RWPE2 (cell line): ENCODE measurements around the gene ELOVL7.

ENCODE experiments used
- ATAC-seq: fragments of 200-7000 bp; cut with Tn5 transposase; 3 replicates; pipeline ENCODE4 v1.9.1; 2021; ENCODE audit warnings: low read depth
- DNase-seq: peaks from one replicate; pipeline ENCODE4 v3.0.0-alpha.2; 2020; ENCODE audit warnings: low spot score
- H3K27ac ChIP-seq: fragments of 450-650 bp; 2 replicates; pipeline ENCODE4 v1.5.1; 2017; ENCODE audit warnings: mild to moderate bottlenecking; ENCODE audit not compliant: poor library complexity, severe bottlenecking
- H3K27me3 ChIP-seq: fragments of 250-450 bp; sonication (Bioruptor Pico); 2 replicates; pipeline ENCODE4 v1.5.1; 2021; ENCODE audit warnings: mild to moderate bottlenecking, moderate library complexity; ENCODE audit not compliant: insufficient read depth, poor library complexity, severe bottlenecking
- H3K36me3 ChIP-seq: fragments of 250-450 bp; sonication (Bioruptor Pico); 2 replicates; pipeline ENCODE4 v1.5.1; 2020; ENCODE audit warnings: low read depth, mild to moderate bottlenecking, moderate library complexity
- H3K4me1 ChIP-seq: fragments of 250-450 bp; sonication (Bioruptor Pico); 2 replicates; pipeline ENCODE4 v1.5.1; 2021; ENCODE audit warnings: mild to moderate bottlenecking, moderate library complexity; ENCODE audit not compliant: insufficient read depth, poor library complexity, severe bottlenecking
- H3K4me3 ChIP-seq: fragments of 250-450 bp; sonication (Bioruptor Pico); 2 replicates; pipeline ENCODE4 v1.5.1; 2021; ENCODE audit warnings: mild to moderate bottlenecking, moderate library complexity; ENCODE audit not compliant: severe bottlenecking
- H3K9me3 ChIP-seq: fragments of 250-450 bp; sonication (Bioruptor Pico); 2 replicates; pipeline ENCODE4 v1.5.1; 2021; ENCODE audit warnings: mild to moderate bottlenecking, moderate library complexity; ENCODE audit not compliant: severe bottlenecking
- CTCF ChIP-seq: fragments of 450-650 bp; IDR thresholded peaks from one replicate; pipeline ENCODE4 v1.5.1; 2017; ENCODE audit warnings: mild to moderate bottlenecking, moderate library complexity; ENCODE audit not compliant: poor library complexity, severe bottlenecking

ELOVL7 gene

GRCh38 chr5:60765019-60765709 lies 78.9 kb downstream of the ELOVL7 start:
- Histone ChIP-seq H3K27me3 (no peaks in the 10 kb centered on the region), H3K4me1 (no peaks in the 10 kb centered on the region), H3K27ac (no peak overlapping the region), H3K9me3 (no peaks in the 10 kb centered on the region), H3K4me3 (no peak overlapping the region), H3K36me3 (no peaks in the 10 kb centered on the region; the same call in 1 of the 2 replicates)
- DNase-seq = no peak
- ATAC-seq = no peak
- no peak for TF ChIP-seq CTCF

DNA sequence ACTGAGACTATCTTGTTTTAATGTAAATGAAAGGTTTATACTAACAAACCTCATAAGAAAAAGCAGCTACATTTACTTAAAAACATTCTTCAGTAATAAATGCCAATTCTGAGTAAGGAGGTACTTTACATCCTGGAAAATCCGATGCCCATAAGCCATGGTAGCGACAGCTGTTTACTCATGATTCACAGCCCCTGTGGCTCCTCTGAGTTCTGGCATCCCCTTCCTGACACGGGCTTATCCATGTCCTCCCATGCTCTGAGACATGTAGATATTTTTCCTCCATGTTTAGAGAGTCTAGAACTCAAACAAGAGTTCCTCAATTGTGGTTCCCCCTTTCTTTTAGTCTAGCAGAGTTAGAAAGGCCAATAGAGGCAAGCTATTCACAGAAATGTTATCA lies 81.0 kb downstream of the ELOVL7 start:
- no peaks in the 10 kb centered on the region for H3K9me3 ChIP-seq
- H3K36me3 ChIP-seq = no peaks in the 10 kb centered on the region; the same call in 1 of the 2 replicates
- DNase-seq (no peak), ATAC-seq (no peak)
- no peaks in the 10 kb centered on the region for H3K4me1 ChIP-seq
- no peaks in the 10 kb centered on the region for H3K27me3 ChIP-seq
- TF ChIP-seq CTCF = no peak
- H3K4me3 ChIP-seq = no peak overlapping the region
- H3K27ac ChIP-seq = no peak overlapping the region

GRCh38 chr5:60754495-60754894 lies 89.6 kb downstream of the ELOVL7 start:
- ATAC-seq (no peak), DNase-seq (no peak)
- Histone ChIP-seq H3K4me3 (no peak overlapping the region), H3K27me3 (no peaks in the 10 kb centered on the region), H3K36me3 (0 out of 2 replicates have a peak, but pooled peaks cover 5% of the 10 kb centered on the region), H3K27ac (no peak overlapping the region), H3K4me1 (no peaks in the 10 kb centered on the region), H3K9me3 (no peaks in the 10 kb centered on the region)
- TF ChIP-seq CTCF = no peak

GRCh38 chr5:60744682-60745081 lies 99.4 kb downstream of the ELOVL7 start:
- H3K36me3 ChIP-seq = no peaks in the 10 kb centered on the region
- TF ChIP-seq CTCF = no peak
- no peak for ATAC-seq
- no peak overlapping the region for H3K4me3 ChIP-seq
- H3K4me1 ChIP-seq = no peaks in the 10 kb centered on the region
- no peak for DNase-seq
- no peak overlapping the region for H3K27ac ChIP-seq
- no peaks in the 10 kb centered on the region for H3K9me3 ChIP-seq
- no peaks in the 10 kb centered on the region for H3K27me3 ChIP-seq
